ENCODE measurements around the gene EIF1B. TPM values are rescaled to one million over a fixed set of nuclear protein-coding genes. Genes with fewer than 3 reads are reported as not detected.

The EIF1B gene
- total RNA-seq, 1 experiment from 2014 or later, result 34.4 TPM

GRCh38 chr3:40294434-40294833 is 15.1 kb upstream of the EIF1B start:
- intact Hi-C loops (cut with micrococcal nuclease; ENCODE audit: unreplicated experiment), result no loop called here
- CTCF ChIA-PET, result no interaction called here
- POLR2A ChIA-PET (ENCODE audit: low non-redundant PET), result no interaction called here
- no peaks in the 10 kb centered on the region for H3K36me3 ChIP-seq (ENCODE audit: insufficient read depth, low read length, poor library complexity, severe bottlenecking)
- no peak overlapping the region for H3K4me3 ChIP-seq (ENCODE audit: low read depth, low read length, poor library complexity, severe bottlenecking)
- BruUV-seq (replicated peaks), result no TSS peak
- H3K9me3 ChIP-seq (ENCODE audit: low read depth, low read length, poor library complexity, severe bottlenecking), result no peaks in the 10 kb centered on the region
- no peak overlapping the region for H3K27ac ChIP-seq (ENCODE audit: low read depth, low read length, poor library complexity, severe bottlenecking)
- DNase-seq (ENCODE audit: low spot score), result no peak
- no peaks in the 10 kb centered on the region for H3K27me3 ChIP-seq (replicated peaks; ENCODE audit: insufficient read depth, low read depth, low read length, poor library complexity)
- TF ChIP-seq, protein P1, sequence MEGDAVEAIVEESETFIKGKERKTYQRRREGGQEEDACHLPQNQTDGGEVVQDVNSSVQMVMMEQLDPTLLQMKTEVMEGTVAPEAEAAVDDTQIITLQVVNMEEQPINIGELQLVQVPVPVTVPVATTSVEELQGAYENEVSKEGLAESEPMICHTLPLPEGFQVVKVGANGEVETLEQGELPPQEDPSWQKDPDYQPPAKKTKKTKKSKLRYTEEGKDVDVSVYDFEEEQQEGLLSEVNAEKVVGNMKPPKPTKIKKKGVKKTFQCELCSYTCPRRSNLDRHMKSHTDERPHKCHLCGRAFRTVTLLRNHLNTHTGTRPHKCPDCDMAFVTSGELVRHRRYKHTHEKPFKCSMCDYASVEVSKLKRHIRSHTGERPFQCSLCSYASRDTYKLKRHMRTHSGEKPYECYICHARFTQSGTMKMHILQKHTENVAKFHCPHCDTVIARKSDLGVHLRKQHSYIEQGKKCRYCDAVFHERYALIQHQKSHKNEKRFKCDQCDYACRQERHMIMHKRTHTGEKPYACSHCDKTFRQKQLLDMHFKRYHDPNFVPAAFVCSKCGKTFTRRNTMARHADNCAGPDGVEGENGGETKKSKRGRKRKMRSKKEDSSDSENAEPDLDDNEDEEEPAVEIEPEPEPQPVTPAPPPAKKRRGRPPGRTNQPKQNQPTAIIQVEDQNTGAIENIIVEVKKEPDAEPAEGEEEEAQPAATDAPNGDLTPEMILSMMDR (conservative IDR thresholded peaks at IDR 0.05; ENCODE audit: low read depth, low read length), result no peak
- no peak for TF ChIP-seq EZH2 (IDR thresholded peaks at IDR 0.05; ENCODE audit: borderline replicate concordance, low read depth, low read length, poor library complexity, severe bottlenecking)
- no peaks in the 10 kb centered on the region for H3K4me1 ChIP-seq (ENCODE audit: insufficient read depth, low read length, poor library complexity, severe bottlenecking)

GRCh38 chr3:40298075-40298474 is 11.4 kb upstream of the EIF1B start:
- BruUV-seq (replicated peaks), result no TSS peak
- intact Hi-C loops (cut with micrococcal nuclease; ENCODE audit: unreplicated experiment), result no loop called here
- ChIA-PET POLR2A (ENCODE audit: low non-redundant PET) (no interaction called here), CTCF (no interaction called here)
- Histone ChIP-seq H3K36me3 (ENCODE audit: insufficient read depth, low read length, poor library complexity, severe bottlenecking) (no peaks in the 10 kb centered on the region), H3K27me3 (replicated peaks; ENCODE audit: insufficient read depth, low read depth, low read length, poor library complexity) (no peaks in the 10 kb centered on the region), H3K4me3 (ENCODE audit: low read depth, low read length, poor library complexity, severe bottlenecking) (no peak overlapping the region), H3K4me1 (ENCODE audit: insufficient read depth, low read length, poor library complexity, severe bottlenecking) (no peaks in the 10 kb centered on the region), H3K9me3 (ENCODE audit: low read depth, low read length, poor library complexity, severe bottlenecking) (no peaks in the 10 kb centered on the region), H3K27ac (ENCODE audit: low read depth, low read length, poor library complexity, severe bottlenecking) (no peak overlapping the region)
- TF ChIP-seq EZH2 (IDR thresholded peaks at IDR 0.05; ENCODE audit: borderline replicate concordance, low read depth, low read length, poor library complexity, severe bottlenecking), result no peak
- TF ChIP-seq, protein P1 (conservative IDR thresholded peaks at IDR 0.05; ENCODE audit: low read depth, low read length), result no peak
- DNase-seq (ENCODE audit: low spot score), result no peak

DNA sequence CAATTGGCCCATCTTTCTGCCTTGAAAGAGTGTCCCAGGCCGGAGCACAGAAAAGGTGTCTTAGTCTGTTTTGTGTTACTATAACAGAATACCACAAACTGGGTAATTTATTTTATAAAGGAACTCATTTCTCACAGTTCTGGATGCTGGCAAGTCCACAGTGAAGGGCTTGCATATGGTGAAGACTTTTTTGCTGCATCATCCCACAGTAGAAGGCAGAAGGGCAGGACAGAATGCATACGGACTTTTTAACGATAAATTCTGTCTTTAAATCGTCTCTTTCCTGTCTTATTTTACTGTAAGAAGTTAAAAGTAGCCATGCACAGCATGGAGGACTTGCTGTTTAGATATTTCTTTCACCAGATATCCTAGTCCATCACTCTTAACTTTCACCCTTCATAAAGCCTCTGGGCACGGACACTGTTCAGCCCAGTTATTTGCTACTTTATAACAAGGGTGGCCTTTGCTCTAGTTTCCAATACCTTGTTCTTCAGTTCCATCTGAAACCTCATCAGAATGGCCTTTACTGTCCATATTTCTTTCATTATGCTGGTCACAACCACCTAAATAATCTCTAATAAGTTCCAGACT is 10.3 kb upstream of the EIF1B start:
- POLR2A ChIA-PET (ENCODE audit: low non-redundant PET), result no interaction called here
- Histone ChIP-seq H3K4me3 (ENCODE audit: low read depth, low read length, poor library complexity, severe bottlenecking) (no peak overlapping the region), H3K4me1 (ENCODE audit: insufficient read depth, low read length, poor library complexity, severe bottlenecking) (no peaks in the 10 kb centered on the region), H3K9me3 (ENCODE audit: low read depth, low read length, poor library complexity, severe bottlenecking) (no peaks in the 10 kb centered on the region), H3K27me3 (replicated peaks; ENCODE audit: insufficient read depth, low read depth, low read length, poor library complexity) (no peaks in the 10 kb centered on the region), H3K27ac (ENCODE audit: low read depth, low read length, poor library complexity, severe bottlenecking) (no peak overlapping the region), H3K36me3 (ENCODE audit: insufficient read depth, low read length, poor library complexity, severe bottlenecking) (no peaks in the 10 kb centered on the region)
- intact Hi-C loops (cut with micrococcal nuclease; ENCODE audit: unreplicated experiment), result no loop called here
- DNase-seq (ENCODE audit: low spot score), result no peak
- TF ChIP-seq, protein P1 (conservative IDR thresholded peaks at IDR 0.05; ENCODE audit: low read depth, low read length), result no peak
- TF ChIP-seq EZH2 (IDR thresholded peaks at IDR 0.05; ENCODE audit: borderline replicate concordance, low read depth, low read length, poor library complexity, severe bottlenecking), result no peak
- BruUV-seq (replicated peaks), result no TSS peak
- CTCF ChIA-PET, result no interaction called here

All from A673 (cell line).